ENCODE results near the gene HTR6.

Gene HTR6

GRCh38 chr1:19619697-19620384, 44.8 kb upstream of the HTR6 start:
- Histone ChIP-seq H3K4me3 (ENCODE audit: low read depth in 1 of 2, low read length in 1 of 2) (no peak overlapping the region), H3K36me3 (peaks cover 38% of the 10 kb centered on the region), H3K4me1 (ENCODE audit: control insufficient read depth in 1 of 2, insufficient read depth in 1 of 2, low read depth in 1 of 2, low read length in 1 of 2) (no peaks in the 10 kb centered on the region), H3K9me3 (no peaks in the 10 kb centered on the region), H3K27ac (no peak overlapping the region), H3K27me3 (no peaks in the 10 kb centered on the region)
- no peak for TF ChIP-seq CTCF (IDR thresholded peaks at IDR 0.05)

GRCh38 chr1:19620786-19621185, 43.9 kb upstream of the HTR6 start:
- TF ChIP-seq CTCF (IDR thresholded peaks at IDR 0.05), result no peak
- H3K4me1 ChIP-seq (ENCODE audit: control insufficient read depth in 1 of 2, insufficient read depth in 1 of 2, low read depth in 1 of 2, low read length in 1 of 2), result no peaks in the 10 kb centered on the region
- H3K27me3 ChIP-seq, result no peaks in the 10 kb centered on the region
- no peak overlapping the region for H3K4me3 ChIP-seq (ENCODE audit: low read depth in 1 of 2, low read length in 1 of 2)
- no peak overlapping the region for H3K27ac ChIP-seq
- H3K9me3 ChIP-seq, result no peaks in the 10 kb centered on the region
- peaks cover 44% of the 10 kb centered on the region for H3K36me3 ChIP-seq

GRCh38 chr1:19621274-19621950, 43.3 kb upstream of the HTR6 start:
- TF ChIP-seq CTCF (IDR thresholded peaks at IDR 0.05), result no peak
- Histone ChIP-seq H3K27ac (no peak overlapping the region), H3K4me3 (ENCODE audit: low read depth in 1 of 2, low read length in 1 of 2) (no peak overlapping the region), H3K36me3 (peaks cover 44% of the 10 kb centered on the region), H3K4me1 (ENCODE audit: control insufficient read depth in 1 of 2, insufficient read depth in 1 of 2, low read depth in 1 of 2, low read length in 1 of 2) (no peaks in the 10 kb centered on the region), H3K9me3 (no peaks in the 10 kb centered on the region), H3K27me3 (no peaks in the 10 kb centered on the region)

GRCh38 chr1:19622204-19622603, 42.5 kb upstream of the HTR6 start:
- TF ChIP-seq CTCF (IDR thresholded peaks at IDR 0.05), result no peak
- no peaks in the 10 kb centered on the region for H3K27me3 ChIP-seq
- no peaks in the 10 kb centered on the region for H3K4me1 ChIP-seq (ENCODE audit: control insufficient read depth in 1 of 2, insufficient read depth in 1 of 2, low read depth in 1 of 2, low read length in 1 of 2)
- no peaks in the 10 kb centered on the region for H3K9me3 ChIP-seq
- no peak overlapping the region for H3K27ac ChIP-seq
- peaks cover 47% of the 10 kb centered on the region for H3K36me3 ChIP-seq
- H3K4me3 ChIP-seq (ENCODE audit: low read depth in 1 of 2, low read length in 1 of 2), result no peak overlapping the region

GRCh38 chr1:19623523-19623922, 41.2 kb upstream of the HTR6 start:
- no peak for TF ChIP-seq CTCF (IDR thresholded peaks at IDR 0.05)
- no peaks in the 10 kb centered on the region for H3K27me3 ChIP-seq
- H3K4me1 ChIP-seq (ENCODE audit: control insufficient read depth in 1 of 2, insufficient read depth in 1 of 2, low read depth in 1 of 2, low read length in 1 of 2), result no peaks in the 10 kb centered on the region
- no peak overlapping the region for H3K4me3 ChIP-seq (ENCODE audit: low read depth in 1 of 2, low read length in 1 of 2)
- no peak overlapping the region for H3K27ac ChIP-seq
- H3K36me3 ChIP-seq, result peaks cover 51% of the 10 kb centered on the region
- H3K9me3 ChIP-seq, result no peaks in the 10 kb centered on the region
